Astrocyte of the cerebellum (primary cell): Measurements from ENCODE around the gene JAKMIP1.

Source experiments
- DNase-seq: peaks from one replicate; pipeline ENCODE4 v3.0.0-alpha.2; 2011; ENCODE audit warnings: low read depth
- H3K4me3 ChIP-seq: 2 replicates; pipeline ENCODE4 v1.5.1; 2011; ENCODE audit warnings: mild to moderate bottlenecking, low read depth, low read length, moderate library complexity
- in situ Hi-C: cut with HindIII; loops from 2 replicates; pipeline ENCODE4 v1.10.0; 2017; ENCODE audit warnings: low sequenced_read_pairs
- TF ChIP-seq, protein P1 (sequence below): IDR thresholded peaks from 2 replicates; pipeline ENCODE4 v1.5.1; 2012; ENCODE audit warnings: low read length, low read depth, moderate library complexity, mild to moderate bottlenecking; ENCODE audit errors: missing control alignments

The JAKMIP1 gene

GRCh38 chr4:6122496-6122895, 77.9 kb downstream of the JAKMIP1 start:
- DNase-seq = no peak

DNA sequence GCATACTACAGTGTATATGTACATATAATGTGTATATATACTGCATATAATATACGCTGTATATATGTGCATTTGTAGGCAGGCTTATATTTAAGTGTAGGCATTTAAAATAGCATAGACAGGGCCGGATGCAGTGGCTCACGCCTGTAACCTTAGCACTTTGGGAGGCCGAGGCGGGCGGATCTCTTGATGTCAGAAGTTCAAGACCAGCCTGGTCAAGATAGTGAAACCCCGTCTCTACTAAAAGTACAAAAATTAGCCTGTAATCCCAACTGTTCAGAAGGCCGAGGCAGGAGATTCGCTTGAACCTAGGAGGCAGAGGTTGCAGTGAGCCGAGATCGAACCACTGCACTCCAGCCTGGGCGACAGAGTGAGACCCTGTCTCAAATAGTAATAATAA, 78.4 kb downstream of the JAKMIP1 start:
- H3K4me3 ChIP-seq = no peak overlapping the region
- in situ Hi-C loops = no loop called here
- TF ChIP-seq, protein P1, sequence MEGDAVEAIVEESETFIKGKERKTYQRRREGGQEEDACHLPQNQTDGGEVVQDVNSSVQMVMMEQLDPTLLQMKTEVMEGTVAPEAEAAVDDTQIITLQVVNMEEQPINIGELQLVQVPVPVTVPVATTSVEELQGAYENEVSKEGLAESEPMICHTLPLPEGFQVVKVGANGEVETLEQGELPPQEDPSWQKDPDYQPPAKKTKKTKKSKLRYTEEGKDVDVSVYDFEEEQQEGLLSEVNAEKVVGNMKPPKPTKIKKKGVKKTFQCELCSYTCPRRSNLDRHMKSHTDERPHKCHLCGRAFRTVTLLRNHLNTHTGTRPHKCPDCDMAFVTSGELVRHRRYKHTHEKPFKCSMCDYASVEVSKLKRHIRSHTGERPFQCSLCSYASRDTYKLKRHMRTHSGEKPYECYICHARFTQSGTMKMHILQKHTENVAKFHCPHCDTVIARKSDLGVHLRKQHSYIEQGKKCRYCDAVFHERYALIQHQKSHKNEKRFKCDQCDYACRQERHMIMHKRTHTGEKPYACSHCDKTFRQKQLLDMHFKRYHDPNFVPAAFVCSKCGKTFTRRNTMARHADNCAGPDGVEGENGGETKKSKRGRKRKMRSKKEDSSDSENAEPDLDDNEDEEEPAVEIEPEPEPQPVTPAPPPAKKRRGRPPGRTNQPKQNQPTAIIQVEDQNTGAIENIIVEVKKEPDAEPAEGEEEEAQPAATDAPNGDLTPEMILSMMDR = no peak
- DNase-seq = no peak

More at GRCh38 chr4:6122496-6122895, 77.9 kb downstream of the JAKMIP1 start:
- in situ Hi-C loops = no loop called here
- TF ChIP-seq, protein P1 = no peak
- H3K4me3 ChIP-seq = no peak overlapping the region

GRCh38 chr4:6121276-6121850, 79.0 kb downstream of the JAKMIP1 start:
- DNase-seq = no peak
- in situ Hi-C loops = no loop called here

DNA sequence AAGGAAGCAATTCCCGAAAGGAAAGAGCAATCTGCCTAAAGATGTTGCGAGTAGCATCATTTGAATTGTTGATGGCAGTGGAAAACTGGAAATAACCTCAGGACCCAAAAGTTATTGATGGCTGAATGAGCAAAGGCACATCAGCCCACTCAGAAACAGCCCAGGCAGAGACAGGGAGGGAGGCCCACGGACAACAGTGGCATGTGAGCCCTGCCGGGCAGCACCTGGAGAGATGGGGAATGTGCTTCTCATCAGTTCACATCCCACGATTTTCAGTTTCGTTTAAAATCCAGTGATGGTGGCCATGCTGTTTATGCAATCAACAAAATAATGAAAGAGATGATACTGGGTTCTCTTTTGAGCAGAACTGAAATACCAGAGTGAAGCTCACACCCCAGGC, 80.0 kb downstream of the JAKMIP1 start:
- in situ Hi-C loops = no loop called here
- TF ChIP-seq, protein P1 = no peak
- no peak for DNase-seq
- no peak overlapping the region for H3K4me3 ChIP-seq

More at GRCh38 chr4:6121276-6121850, 79.0 kb downstream of the JAKMIP1 start:
- TF ChIP-seq, protein P1 = no peak
- H3K4me3 ChIP-seq = no peak overlapping the region

- in situ Hi-C loops = no loop called here
- H3K4me3 ChIP-seq = no peak overlapping the region
- TF ChIP-seq, protein P1 = no peak
- DNase-seq = no peak
These were observed 80.8 kb downstream of the JAKMIP1 start for GRCh38 chr4:6119507-6120020.

- H3K4me3 ChIP-seq = no peak overlapping the region
- in situ Hi-C loops = no loop called here
- DNase-seq = no peak
- TF ChIP-seq, protein P1 = no peak
These were observed 82.1 kb downstream of the JAKMIP1 start for GRCh38 chr4:6118201-6118600.
